ENCODE data around the gene RABAC1. TPM values are rescaled to one million over a fixed set of nuclear protein-coding genes. Genes with fewer than 3 reads are reported as not detected.

RABAC1 gene
- total RNA-seq, 6 experiments from 2014 or later, result 245 to 349 (median 258) TPM

GRCh38 chr19:41951686-41952172 is 7.4 kb downstream of the RABAC1 start:
- DNase-seq, result peak; percentile 56
- Mint-ChIP-seq H3K4me1 (ENCODE audit: low read depth) (peaks cover 5% of the 10 kb centered on the region; the same call in 1 of the 2 replicates), H3K27me3 (ENCODE audit: insufficient read depth) (no peaks in the 10 kb centered on the region; the same call in 1 of the 2 replicates), H3K27ac (no peak overlapping the region), H3K4me3 (peak overlapping the region; percentile 75), H3K9me3 (no peaks in the 10 kb centered on the region), H3K36me3 (ENCODE audit: low read depth) (no peaks in the 10 kb centered on the region)
- TF ChIP-seq CTCF (IDR thresholded peaks at IDR 0.05), result peak; percentile 99

GRCh38 chr19:41947091-41947490 is 12.0 kb downstream of the RABAC1 start:
- Mint-ChIP-seq H3K4me3 (no peak overlapping the region), H3K36me3 (ENCODE audit: low read depth) (no peaks in the 10 kb centered on the region), H3K27me3 (ENCODE audit: insufficient read depth) (peaks cover 3% of the 10 kb centered on the region), H3K4me1 (ENCODE audit: low read depth) (peaks cover 5% of the 10 kb centered on the region; the same call in 1 of the 2 replicates), H3K9me3 (no peaks in the 10 kb centered on the region), H3K27ac (no peak overlapping the region)
- TF ChIP-seq CTCF (IDR thresholded peaks at IDR 0.05), result no peak
- no peak for DNase-seq

GRCh38 chr19:41945135-41945766 is 13.9 kb downstream of the RABAC1 start:
- H3K4me3 Mint-ChIP-seq, result no peak overlapping the region
- no peak overlapping the region for H3K27ac Mint-ChIP-seq
- H3K4me1 Mint-ChIP-seq (ENCODE audit: low read depth), result no peaks in the 10 kb centered on the region
- H3K36me3 Mint-ChIP-seq (ENCODE audit: low read depth), result no peaks in the 10 kb centered on the region
- TF ChIP-seq CTCF (IDR thresholded peaks at IDR 0.05), result no peak
- H3K9me3 Mint-ChIP-seq, result no peaks in the 10 kb centered on the region
- no peak for DNase-seq
- H3K27me3 Mint-ChIP-seq (ENCODE audit: insufficient read depth), result peaks cover 3% of the 10 kb centered on the region

- Mint-ChIP-seq H3K4me1 (ENCODE audit: low read depth) (no peaks in the 10 kb centered on the region), H3K9me3 (no peaks in the 10 kb centered on the region), H3K27ac (no peak overlapping the region), H3K4me3 (no peak overlapping the region), H3K27me3 (ENCODE audit: insufficient read depth) (peaks cover 3% of the 10 kb centered on the region), H3K36me3 (ENCODE audit: low read depth) (no peaks in the 10 kb centered on the region)
- no peak for DNase-seq
- TF ChIP-seq CTCF (IDR thresholded peaks at IDR 0.05), result no peak
These were observed 14.8 kb downstream of the RABAC1 start for GRCh38 chr19:41944336-41944735.

- H3K4me3 Mint-ChIP-seq, result no peak overlapping the region; the same call in 1 of the 2 replicates
- H3K4me1 Mint-ChIP-seq (ENCODE audit: low read depth), result peaks cover 11% of the 10 kb centered on the region
- peaks cover 3% of the 10 kb centered on the region for H3K27me3 Mint-ChIP-seq (ENCODE audit: insufficient read depth)
- no peaks in the 10 kb centered on the region for H3K9me3 Mint-ChIP-seq
- no peak for TF ChIP-seq CTCF (IDR thresholded peaks at IDR 0.05)
- no peak for DNase-seq
- no peak overlapping the region for H3K27ac Mint-ChIP-seq
- H3K36me3 Mint-ChIP-seq (ENCODE audit: low read depth), result no peaks in the 10 kb centered on the region
These were observed 17.5 kb downstream of the RABAC1 start for GRCh38 chr19:41941410-41942202.

Measured in HFFc6 (cell line).